Right lobe of liver (tissue), 6 donors: Measurements from ENCODE around the gene CROT. TPM values are rescaled to one million over a fixed set of nuclear protein-coding genes. Genes with fewer than 3 reads are reported as not detected.

ENCODE experiments used
- ATAC-seq, 4 donors: fragments of 200-7000 bp; cut with Tn5 transposase; one replicate each; pipeline ENCODE4 v1.9.1; 2020; ENCODE audit warnings: mild to moderate bottlenecking in 4 of 4, moderate library complexity in 4 of 4
- DNase-seq, 3 donors: peaks; one replicate each; pipeline ENCODE4 v3.0.0-alpha.2; 2020
- H3K27ac ChIP-seq, 3 donors: fragments of 200-600 bp; one replicate each; pipeline ENCODE4 v1.8.0; 2022
- H3K27me3 ChIP-seq, 2 donors: fragments of 200-600 bp; one replicate each; pipeline ENCODE4 v1.8.0; 2022
- H3K36me3 ChIP-seq, 4 donors: fragments of 200-600 bp; sonication (generic) in 1 of 4; one replicate each; pipeline versions ENCODE4 v1.5.1 to v1.8.0; 2017 to 2022; ENCODE audit warnings: control low read depth in 1 of 4
- H3K4me1 ChIP-seq, 4 donors: fragments of 200-600 bp; sonication (generic) in 1 of 4; one replicate each; pipeline versions ENCODE4 v1.5.1 to v1.8.0; 2017 to 2022; ENCODE audit warnings: control low read depth in 1 of 4
- H3K4me3 ChIP-seq, 3 donors: fragments of 200-600 bp; one replicate each; pipeline ENCODE4 v1.8.0; 2022
- H3K9me3 ChIP-seq, 4 donors: fragments of 200-600 bp; sonication (generic) in 1 of 4; one replicate each; pipeline versions ENCODE4 v1.5.1 to v1.8.0; 2017 to 2022; ENCODE audit warnings: control low read depth in 1 of 4
- POLR2A ChIP-seq: fragments of 450-650 bp; IDR thresholded peaks from one replicate; pipeline ENCODE4 v1.6.1; 2017; ENCODE audit warnings: antibody characterized with exemption, mild to moderate bottlenecking
- WGBS: methylation state at CpG from one replicate; pipeline ENCODE4 v1.1.6; 2018; ENCODE audit warnings: low coverage, low lambda C conversion rate; ENCODE audit not compliant: insufficient coverage; ENCODE audit errors: missing lambda C conversion rate; 5-methylcytosine and 5-hydroxymethylcytosine counted together
- intact Hi-C, 2 donors: fragments of 100-400 bp; cut with DNase I; formaldehyde crosslinking; loops; one replicate each; pipeline versions ENCODE4 v1.11.2 to v1.14.1; 2022
- total RNA-seq, 6 experiments: library from RNA; depleted of rRNA in 2 of 6; stranded (reverse); fragments of >200 nt in 2 of 6; fragmentation: NEBNext Ultra II Directional in 3 of 6; extraction: Animal tissue kit (Norgen Biotek cat#: 25700) in 3 of 6; gene quantifications; one replicate each; pipeline versions ENCODE4 v1.1.0 to v1.2.4, GENCODE V29; 2016 to 2023
- TF ChIP-seq, protein P1 (sequence below), 4 donors: fragments of 200-600 bp in 3 of 4; fragments of 450-650 bp in 1 of 4; IDR thresholded peaks; one replicate each; pipeline versions ENCODE4 v1.5.1 to v1.8.0; 2016 to 2022; ENCODE audit warnings: antibody characterized with exemption in 4 of 4, mild to moderate bottlenecking in 2 of 4
- donor health status: DM: no; HTN: yes; CAD: no.
- donor health status: DM: no; HTN: no; CAD: no.
- donor health status: DM: no; HTN: no; CAD: no.
- donor health status: DM: no; HTN: yes; CAD: no.
- donor health status: DM: no; HTN: yes; CAD: no.

The CROT gene
- total RNA-seq, 6 experiments from 2014 or later = 11.5 to 24.7 (median 17.3) TPM

DNA sequence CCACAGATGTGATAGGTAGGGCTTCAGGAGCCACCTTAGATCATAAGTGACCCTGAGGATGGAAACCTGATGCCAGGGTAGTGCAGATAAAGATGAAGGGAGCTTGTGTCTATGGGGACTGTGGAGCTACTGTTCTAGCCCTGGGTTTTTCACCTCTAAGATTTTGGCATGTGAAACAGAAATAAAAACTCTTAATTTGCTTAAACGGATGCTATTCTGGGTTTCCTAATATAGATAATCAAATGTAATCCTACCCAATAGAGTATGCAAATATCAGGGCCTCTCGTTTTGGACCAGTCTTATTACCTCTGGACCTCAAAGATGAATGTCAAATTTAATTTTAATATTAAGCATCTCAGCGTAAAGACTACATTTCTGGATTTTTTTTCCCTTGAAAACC lies 80.7 kb downstream of the CROT start:
- H3K27me3 ChIP-seq = no peaks in the 10 kb centered on the region
- H3K4me1 ChIP-seq = no peaks in the 10 kb centered on the region
- WGBS = 59% methylated on average over 3 of the region's 3 CpGs
- ATAC-seq (no peak), DNase-seq (no peak)
- no peak for TF ChIP-seq POLR2A
- TF ChIP-seq, protein P1, sequence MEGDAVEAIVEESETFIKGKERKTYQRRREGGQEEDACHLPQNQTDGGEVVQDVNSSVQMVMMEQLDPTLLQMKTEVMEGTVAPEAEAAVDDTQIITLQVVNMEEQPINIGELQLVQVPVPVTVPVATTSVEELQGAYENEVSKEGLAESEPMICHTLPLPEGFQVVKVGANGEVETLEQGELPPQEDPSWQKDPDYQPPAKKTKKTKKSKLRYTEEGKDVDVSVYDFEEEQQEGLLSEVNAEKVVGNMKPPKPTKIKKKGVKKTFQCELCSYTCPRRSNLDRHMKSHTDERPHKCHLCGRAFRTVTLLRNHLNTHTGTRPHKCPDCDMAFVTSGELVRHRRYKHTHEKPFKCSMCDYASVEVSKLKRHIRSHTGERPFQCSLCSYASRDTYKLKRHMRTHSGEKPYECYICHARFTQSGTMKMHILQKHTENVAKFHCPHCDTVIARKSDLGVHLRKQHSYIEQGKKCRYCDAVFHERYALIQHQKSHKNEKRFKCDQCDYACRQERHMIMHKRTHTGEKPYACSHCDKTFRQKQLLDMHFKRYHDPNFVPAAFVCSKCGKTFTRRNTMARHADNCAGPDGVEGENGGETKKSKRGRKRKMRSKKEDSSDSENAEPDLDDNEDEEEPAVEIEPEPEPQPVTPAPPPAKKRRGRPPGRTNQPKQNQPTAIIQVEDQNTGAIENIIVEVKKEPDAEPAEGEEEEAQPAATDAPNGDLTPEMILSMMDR (IDR thresholded peaks at IDR 0.05) = no peak
- no peak overlapping the region for H3K27ac ChIP-seq
- peaks cover 0 to 75% (median 29%) of the 10 kb centered on the region in 4 donors for H3K36me3 ChIP-seq
- intact Hi-C loops = no loop called here
- no peaks in the 10 kb centered on the region for H3K9me3 ChIP-seq
- no peak overlapping the region for H3K4me3 ChIP-seq

DNA sequence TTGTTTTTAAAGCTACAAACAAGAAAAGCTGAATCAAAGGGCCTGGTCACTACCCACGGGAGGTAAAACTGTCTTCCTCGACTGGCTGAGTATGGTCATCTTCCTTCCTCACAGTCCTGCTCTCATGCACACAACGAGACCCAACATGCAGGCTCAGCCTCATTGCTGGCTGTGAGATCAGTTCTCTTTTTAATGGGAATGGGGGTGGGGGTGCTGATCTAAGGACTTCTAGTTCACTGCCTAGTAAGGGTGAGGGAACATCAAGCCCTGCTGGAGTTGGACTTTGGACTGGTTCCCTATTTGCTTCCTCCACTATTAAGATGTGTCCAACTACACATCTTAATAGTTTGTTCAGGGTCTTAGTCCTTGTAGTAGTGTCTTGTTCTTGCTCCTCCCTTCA lies 81.8 kb downstream of the CROT start:
- WGBS = 72% methylated on average over 3 of the region's 3 CpGs
- Histone ChIP-seq H3K4me3 (no peak overlapping the region), H3K9me3 (no peaks in the 10 kb centered on the region), H3K4me1 (no peaks in the 10 kb centered on the region), H3K27me3 (no peaks in the 10 kb centered on the region), H3K36me3 (peaks cover 0 to 76% (median 32%) of the 10 kb centered on the region in 4 donors), H3K27ac (no peak overlapping the region)
- intact Hi-C loops = no loop called here
- DNase-seq (no peak), ATAC-seq (peak; percentile 58 to 79 (median 70))
- TF ChIP-seq, protein P1 (IDR thresholded peaks at IDR 0.05) = no peak
- TF ChIP-seq POLR2A = no peak

DNA sequence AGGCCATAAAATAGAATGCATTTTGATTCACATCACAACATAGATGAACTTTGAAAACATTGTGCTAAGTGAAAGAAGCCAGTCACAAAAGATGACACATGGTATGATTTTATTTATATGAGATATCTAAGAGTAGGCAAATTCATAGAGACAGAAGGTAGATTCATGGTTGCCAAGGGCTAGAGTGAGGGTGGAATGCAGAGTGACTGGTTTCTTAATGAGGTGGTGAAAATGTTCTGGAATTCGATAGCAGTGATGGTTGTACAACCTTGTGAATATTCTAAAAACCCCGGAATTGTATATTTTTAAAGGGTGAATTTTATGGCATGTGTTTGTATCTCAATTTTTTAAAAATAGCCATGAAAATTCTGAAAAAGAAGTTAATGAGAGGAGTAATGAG lies 87.1 kb downstream of the CROT start:
- no peak for ATAC-seq
- TF ChIP-seq, protein P1 (IDR thresholded peaks at IDR 0.05) = no peak
- no peak for TF ChIP-seq POLR2A
- Histone ChIP-seq H3K4me3 (no peak overlapping the region), H3K4me1 (no peaks in the 10 kb centered on the region), H3K27me3 (no peaks in the 10 kb centered on the region), H3K27ac (no peak overlapping the region), H3K36me3 (peaks cover 0 to 79% (median 32%) of the 10 kb centered on the region in 4 donors), H3K9me3 (no peaks in the 10 kb centered on the region)
- intact Hi-C loops = no loop called here
- no peak for DNase-seq
- 86% methylated on average over 2 of the region's 2 CpGs for WGBS

DNA sequence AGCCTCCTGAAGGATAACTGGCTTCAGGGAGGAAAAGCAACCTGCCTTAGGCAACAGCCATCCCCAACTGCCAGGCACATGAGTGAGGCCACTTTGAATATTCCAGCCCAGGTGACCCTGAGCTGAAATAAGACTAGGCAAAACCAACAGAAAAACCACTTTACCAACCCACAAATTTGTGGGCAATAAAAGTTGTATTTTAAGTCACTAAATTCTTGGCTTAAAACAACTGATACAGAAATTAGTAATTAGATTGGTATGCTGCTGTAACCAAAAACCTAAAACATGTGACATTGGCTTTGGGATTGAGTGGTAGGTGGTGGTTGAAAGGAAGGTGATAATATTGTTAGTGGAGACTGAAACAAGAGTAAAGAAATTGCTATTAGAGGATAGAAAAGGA lies 90.1 kb downstream of the CROT start:
- Histone ChIP-seq H3K4me3 (no peak overlapping the region), H3K27me3 (no peaks in the 10 kb centered on the region), H3K4me1 (no peaks in the 10 kb centered on the region), H3K9me3 (no peaks in the 10 kb centered on the region), H3K36me3 (peaks cover 0 to 88% (median 38%) of the 10 kb centered on the region in 4 donors), H3K27ac (no peak overlapping the region)
- DNase-seq = no peak
- ATAC-seq = peak in 1 of 4 donors; percentile 9
- TF ChIP-seq POLR2A = no peak
- TF ChIP-seq, protein P1 (IDR thresholded peaks at IDR 0.05) = no peak
- intact Hi-C loops = no loop called here

DNA sequence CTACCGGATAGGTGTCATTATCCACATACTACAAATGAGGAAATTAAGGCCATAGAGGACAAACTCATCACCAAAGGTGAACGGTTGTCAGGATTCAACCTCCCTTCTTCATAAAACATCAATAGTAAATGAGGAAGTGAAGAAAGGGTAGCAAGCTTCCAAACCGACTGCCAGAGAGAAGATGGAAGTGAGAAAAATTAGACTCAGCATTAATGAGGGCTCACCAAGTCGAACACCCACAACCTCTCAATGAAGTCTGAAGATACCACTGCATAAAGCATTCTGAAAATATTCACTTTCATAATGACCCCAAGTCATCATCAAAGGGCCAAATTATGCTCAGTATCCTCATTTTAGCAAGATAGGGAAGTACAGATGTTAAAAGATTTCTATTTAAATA lies 100.4 kb downstream of the CROT start:
- Histone ChIP-seq H3K36me3 (peaks cover 0 to 50% (median 22%) of the 10 kb centered on the region in 4 donors), H3K9me3 (no peaks in the 10 kb centered on the region), H3K27ac (no peak overlapping the region), H3K4me3 (no peak overlapping the region), H3K27me3 (no peaks in the 10 kb centered on the region), H3K4me1 (peaks cover 0 to 5% (median 0%) of the 10 kb centered on the region in 4 donors)
- WGBS = 73% methylated on average over 4 of the region's 4 CpGs
- TF ChIP-seq, protein P1 (IDR thresholded peaks at IDR 0.05) = no peak
- TF ChIP-seq POLR2A = no peak
- intact Hi-C loops = no loop called here
- ATAC-seq (peak in 1 of 4 donors; percentile 35), DNase-seq (no peak)
